Measurements from ENCODE around the gene ZNF143.
"Not testable (repeated sequence)": the region's sequence is repeated elsewhere in the genome, so short reads cannot be mapped to it uniquely, and the experiment has no call there.

ZNF143 gene

DNA sequence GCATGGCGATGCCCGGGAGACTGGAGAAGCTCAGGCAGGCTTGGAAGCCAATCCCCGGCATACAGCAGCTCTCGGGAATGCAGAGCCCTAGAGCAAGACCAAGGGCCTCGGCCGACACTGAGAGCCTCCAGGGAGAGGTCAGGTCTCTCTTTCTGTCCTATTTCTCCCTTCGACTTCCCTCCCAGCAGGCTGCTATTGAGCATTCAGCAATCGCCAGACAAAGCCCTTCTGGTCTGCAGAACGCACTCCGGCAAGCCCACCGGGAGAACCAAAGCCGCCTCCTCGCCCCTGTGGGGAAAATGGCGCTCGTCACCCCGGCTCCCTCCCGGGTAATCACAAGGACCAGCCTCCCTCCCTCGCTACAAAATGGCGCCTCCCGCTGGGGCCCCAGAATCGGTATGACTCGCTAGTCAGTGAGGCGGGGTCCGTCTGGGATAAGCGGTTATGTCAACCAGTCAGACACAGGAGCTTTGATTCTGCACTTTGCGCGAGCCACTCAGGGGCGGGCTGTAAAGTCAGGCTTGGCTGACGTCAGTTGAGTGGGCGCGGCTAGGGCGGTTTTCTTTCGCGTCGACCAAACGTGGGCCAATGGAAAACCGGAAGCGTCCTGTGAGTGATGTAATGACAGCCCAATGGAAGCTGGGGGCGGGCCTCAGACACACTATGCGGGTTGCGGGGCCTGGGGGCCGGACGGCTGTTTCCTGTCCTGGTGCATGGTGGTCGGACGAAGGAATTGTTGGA, at the start of gene ZNF143:
Gene ZNF143 (plus strand): TSS at position 691 of the 741 bp plus-strand sequence. CDS start 10,297 bp downstream, outside the sequence.
- peak; percentile 99 for DNase-seq (ENCODE audit: low read depth)

DNA sequence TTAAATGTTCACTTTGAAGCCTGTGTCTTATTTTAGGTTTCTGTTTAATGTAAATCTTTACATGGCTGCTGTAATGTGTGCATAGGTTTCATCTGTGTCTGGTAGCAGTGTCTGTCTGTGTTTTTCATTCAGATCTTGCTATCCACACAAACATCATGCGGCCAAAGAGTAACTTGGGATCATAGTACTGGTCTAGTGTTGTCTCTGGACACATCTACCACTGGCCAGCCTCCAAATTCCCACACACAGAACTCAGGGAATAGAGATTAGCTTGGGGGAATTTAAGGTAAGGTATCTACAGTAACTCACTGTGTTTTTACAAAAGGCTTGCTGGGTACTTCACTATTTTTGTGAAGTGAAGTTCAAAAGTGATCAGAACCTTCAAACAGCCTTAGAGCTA, 32.1 kb upstream of the ZNF143 start:
- no peak for DNase-seq (ENCODE audit: low read depth)

DNA sequence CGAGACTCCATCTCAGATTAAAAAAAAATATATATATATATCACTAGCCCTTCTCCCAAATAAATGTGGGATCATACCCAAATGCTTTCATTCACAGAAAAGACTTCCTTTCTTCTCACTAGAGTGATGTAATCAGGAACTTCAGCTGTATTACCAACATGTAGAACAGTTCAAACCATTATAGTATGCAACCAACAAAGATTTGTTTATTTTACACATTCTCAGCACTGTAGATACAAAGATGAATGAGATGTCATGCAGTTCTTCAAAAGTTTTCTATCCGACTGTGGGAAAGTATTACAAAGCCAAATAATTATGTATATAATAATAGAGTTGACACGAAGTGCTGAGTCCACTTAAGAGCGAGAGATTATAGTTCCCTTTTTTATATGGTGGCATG, 22.2 kb upstream of the ZNF143 start:
- DNase-seq (ENCODE audit: low read depth), result no peak

DNA sequence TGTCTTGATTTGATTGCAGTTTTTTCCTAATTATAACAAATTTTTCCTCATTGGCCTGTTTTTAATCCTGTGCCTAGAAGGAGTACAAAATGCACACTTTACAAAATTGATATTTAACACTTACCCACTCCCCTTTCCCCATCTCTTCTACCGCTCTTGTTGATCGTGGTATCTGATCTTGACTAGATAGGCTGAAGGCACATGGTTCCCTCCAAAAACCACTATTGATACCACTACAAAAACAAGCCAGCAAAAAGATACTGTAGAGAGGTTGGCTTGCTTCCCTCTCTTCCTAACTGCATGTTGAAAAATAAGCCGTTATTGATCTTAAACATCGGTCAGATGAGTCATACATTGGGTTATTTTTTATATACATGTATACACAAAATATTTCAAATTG, 14.6 kb upstream of the ZNF143 start:
- no peak for DNase-seq (ENCODE audit: low read depth)

- no peak for DNase-seq (ENCODE audit: low read depth)
Measured at GRCh38 chr11:9448576-9449352, 12.0 kb upstream of the ZNF143 start.

DNA sequence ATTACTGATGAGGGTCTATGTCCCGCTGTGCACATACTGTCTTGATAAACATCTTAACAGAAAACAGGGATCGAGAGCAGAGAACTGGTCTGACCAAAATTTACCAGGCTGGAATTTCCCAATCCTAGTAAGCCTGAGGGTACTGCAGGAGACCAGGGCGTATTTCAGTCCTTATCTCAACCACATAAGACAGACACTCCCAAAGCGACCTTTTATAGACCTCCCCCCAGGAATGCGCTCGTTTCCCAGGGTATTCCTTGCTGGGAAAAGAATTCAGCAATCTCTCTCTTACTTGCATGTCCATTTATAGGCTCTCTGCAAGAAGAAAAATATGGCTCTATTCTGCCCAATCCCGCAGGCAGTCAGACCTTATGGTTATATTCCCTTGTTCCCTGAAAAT, 8.8 kb upstream of the ZNF143 start:
- not testable (repeated sequence) for DNase-seq (ENCODE audit: low read depth)

- no peak for DNase-seq (ENCODE audit: low read depth)
Measured at GRCh38 chr11:9455722-9456121, 5.1 kb upstream of the ZNF143 start.

DNA sequence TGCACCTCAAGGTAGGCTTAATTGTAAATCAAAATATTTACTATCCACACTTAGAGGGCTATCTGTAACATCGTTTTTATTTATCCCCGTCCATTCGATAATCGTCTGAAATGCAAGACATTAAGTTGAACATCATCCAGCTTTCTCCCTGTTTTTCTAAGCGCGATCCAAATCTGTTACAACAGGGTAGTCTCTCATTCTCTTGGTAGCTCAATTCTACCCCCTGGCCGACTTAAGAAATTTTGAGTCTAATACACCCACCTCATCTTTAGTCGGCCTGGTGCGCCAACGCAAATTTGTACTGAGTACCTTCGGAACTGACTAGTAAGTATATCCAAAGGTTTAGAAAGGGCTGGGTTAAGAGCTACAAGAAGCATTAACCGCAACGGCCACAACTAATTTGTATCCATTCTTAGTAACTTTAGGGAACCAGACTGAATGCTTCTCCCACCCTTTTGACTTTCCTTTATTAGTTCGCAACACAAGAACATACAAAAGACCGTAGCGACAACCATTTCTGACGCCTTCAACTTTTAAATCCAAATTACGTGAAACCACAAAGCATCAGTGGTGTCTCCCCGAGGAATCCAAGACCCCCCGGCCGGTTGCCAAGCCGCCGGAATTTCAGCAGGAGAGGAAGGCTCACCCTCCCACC, 1.0 kb upstream of the ZNF143 start:
- no peak for DNase-seq (ENCODE audit: low read depth)

- DNase-seq (ENCODE audit: low read depth), result peak; percentile 83
Measured at GRCh38 chr11:9461063-9461759, 399 bp downstream of the ZNF143 start.

- DNase-seq (ENCODE audit: low read depth), result no peak
Measured at GRCh38 chr11:9461760-9462134, 935 bp downstream of the ZNF143 start.

GRCh38 chr11:9462172-9462799, 1.5 kb downstream of the ZNF143 start:
- DNase-seq (ENCODE audit: low read depth), result no peak

GRCh38 chr11:9462806-9463537, 2.2 kb downstream of the ZNF143 start:
- DNase-seq (ENCODE audit: low read depth), result no peak

DNA sequence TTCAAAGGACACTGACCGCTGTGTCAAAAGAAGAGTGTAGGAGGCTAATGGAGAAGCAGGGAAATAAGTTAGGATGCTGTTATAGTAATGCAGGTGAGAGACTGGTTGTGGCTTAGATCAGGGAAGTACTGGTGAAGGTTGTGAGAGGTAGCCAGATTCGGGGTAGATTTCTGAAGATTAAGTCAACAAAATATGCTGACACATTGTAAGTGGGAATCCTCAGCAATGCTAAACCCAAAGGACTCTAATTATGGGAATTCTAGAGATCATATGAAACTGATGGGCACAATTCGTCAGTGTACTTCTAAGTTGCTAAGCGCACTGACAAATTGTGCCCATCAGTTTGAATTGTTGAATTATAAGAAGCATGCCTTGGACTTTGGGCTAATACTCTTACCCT, 10.0 kb downstream of the ZNF143 start:
- no peak for DNase-seq (ENCODE audit: low read depth)

- no peak for DNase-seq (ENCODE audit: low read depth)
Measured at GRCh38 chr11:9473408-9473807, 12.6 kb downstream of the ZNF143 start.

GRCh38 chr11:9479899-9480298, 19.1 kb downstream of the ZNF143 start:
- DNase-seq (ENCODE audit: low read depth), result no peak

- DNase-seq (ENCODE audit: low read depth), result peak; percentile 71
Measured at GRCh38 chr11:9489080-9489765, 28.4 kb downstream of the ZNF143 start.

DNA sequence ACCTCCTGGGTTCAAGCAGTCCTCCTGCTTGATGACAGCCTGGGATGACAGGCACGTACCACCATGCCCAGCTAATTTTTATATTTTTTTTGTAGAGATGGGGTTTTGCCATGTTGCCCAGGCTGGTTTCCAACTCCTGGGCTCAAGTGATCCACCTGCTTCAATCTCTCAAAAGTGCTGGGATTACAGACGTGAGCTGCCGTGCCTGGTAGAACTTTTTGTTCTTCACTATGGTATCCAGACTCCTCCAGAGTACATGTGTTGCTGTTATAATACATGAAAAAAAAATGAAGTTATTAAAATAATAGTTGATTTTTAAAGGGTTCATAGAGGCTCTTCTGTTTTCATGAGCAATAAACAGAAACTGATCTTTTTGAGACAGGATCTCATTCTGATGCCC, 29.6 kb downstream of the ZNF143 start:
- DNase-seq (ENCODE audit: low read depth), result no peak

DNA sequence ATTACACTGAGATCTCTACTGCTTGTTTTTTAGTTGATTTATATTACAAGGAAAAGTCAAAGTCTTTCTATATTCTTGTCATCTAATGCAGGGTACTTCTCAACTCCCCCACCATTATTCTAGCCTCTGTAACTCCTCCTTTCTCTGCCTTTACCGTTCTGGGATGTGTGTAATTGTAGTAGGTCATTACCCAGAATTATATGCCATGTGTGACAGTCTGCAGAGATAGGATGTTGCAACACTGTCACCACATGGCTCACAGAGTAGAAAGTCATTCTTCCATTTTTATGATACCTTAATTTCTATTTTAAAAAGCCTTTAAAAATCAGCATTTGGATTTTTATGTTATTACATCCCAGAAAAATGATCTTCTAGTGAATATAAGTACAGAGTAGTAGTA, 32.7 kb downstream of the ZNF143 start:
- DNase-seq (ENCODE audit: low read depth), result no peak

DNA sequence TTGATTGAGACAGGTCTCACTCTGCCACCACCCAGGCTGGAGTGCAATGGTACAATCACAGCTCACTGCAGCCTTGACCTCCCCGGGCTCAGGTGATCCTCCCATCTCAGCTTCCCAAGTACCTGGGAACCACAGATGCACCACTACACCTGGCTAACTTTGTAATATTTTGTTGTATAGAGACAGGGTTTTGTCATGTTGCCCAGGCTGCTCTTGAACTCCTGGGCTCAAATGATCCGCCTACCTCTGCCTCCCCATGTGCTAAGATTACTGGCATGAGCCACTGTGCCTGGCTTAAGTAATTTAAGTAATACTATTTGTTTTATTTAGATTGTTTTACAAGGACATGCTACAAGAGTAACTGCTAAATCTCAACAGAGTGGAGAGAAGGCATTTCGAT, 33.5 kb downstream of the ZNF143 start:
- DNase-seq (ENCODE audit: low read depth), result no peak

GRCh38 chr11:9495803-9496514, 35.1 kb downstream of the ZNF143 start:
- DNase-seq (ENCODE audit: low read depth), result no peak

Measured in HS-27A (cell line).